ENCODE results near the gene BCKDHB.

DNA sequence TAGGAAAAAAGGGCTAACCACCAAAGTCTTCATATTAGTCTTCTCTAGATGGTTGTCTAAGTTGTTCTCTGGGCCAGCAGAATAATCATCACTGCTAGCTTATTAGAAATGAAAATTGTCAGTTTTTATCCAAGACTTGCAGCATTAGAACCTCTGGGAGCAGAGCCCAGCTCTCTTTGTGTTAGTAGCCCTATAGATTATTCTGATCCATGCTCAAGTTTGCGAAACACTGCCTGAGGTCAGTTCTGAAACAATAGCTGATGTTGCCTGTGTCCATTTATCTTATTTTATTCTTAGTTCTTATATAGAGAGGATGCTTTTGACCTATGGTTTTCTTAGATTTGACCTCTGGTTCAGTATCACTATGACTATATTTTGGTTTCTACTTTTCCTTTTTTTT lies 66.9 kb downstream of the BCKDHB start:
- TF ChIP-seq CTCF (IDR thresholded peaks at IDR 0.05) (no peak), POLR2A (IDR thresholded peaks at IDR 0.05) (no peak)
